Stimulated activated CD4-positive, alpha-beta T cell treated with anti-CD3 and anti-CD28 coated beads, Interleukin-1b, Interleukin-23, amount 100 ng/mL, for 48 hours (primary cell): ENCODE measurements around the gene CD200R1L.

Source experiments
- DNase-seq: peaks from one replicate; pipeline ENCODE4 v3.0.0-alpha.2; 2020

CD200R1L gene

DNA sequence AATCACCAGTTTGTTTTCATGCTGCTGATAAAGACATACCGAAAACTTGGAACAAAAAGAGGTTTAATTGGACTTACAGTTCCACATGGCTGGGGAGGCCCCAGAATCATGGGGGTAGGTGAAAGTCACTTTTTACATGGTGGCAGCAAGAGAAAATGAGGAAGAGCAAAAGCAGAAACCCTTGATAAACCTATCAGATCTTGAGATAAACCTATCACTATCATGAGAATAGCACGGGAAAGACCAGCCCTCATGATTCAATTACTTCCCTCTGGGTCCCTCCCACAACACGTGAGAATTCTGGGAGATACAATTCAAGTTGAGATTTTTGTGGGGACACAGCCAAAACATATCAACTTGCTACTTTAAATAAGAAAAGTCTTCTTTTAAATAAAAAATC lies 28.9 kb downstream of the CD200R1L start:
- DNase-seq = no peak

GRCh38 chr3:112817271-112817670 lies 29.4 kb downstream of the CD200R1L start:
- DNase-seq = no peak

- DNase-seq = no peak
These were observed 30.7 kb downstream of the CD200R1L start for GRCh38 chr3:112815981-112816380.

DNA sequence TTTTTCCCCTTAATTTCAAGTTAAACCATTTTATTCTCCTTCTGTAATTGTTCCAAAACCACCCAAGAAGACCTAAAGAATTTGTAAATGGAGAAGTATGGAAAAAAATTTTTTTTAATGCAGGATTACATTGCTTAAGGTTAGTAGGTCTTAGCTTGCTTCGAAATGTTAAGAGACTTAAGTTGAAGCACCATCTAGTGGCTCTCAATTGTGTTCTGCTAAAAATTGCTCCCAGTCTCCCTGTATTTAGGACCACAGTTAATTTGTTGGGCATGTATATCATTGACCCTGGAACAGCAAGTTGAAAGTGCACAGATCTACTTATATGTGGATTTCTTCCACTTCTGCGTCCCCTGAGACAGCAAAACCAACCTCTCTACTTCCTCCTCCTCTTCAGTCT lies 32.4 kb downstream of the CD200R1L start:
- no peak for DNase-seq

GRCh38 chr3:112813723-112814171 lies 32.9 kb downstream of the CD200R1L start:
- DNase-seq = no peak

DNA sequence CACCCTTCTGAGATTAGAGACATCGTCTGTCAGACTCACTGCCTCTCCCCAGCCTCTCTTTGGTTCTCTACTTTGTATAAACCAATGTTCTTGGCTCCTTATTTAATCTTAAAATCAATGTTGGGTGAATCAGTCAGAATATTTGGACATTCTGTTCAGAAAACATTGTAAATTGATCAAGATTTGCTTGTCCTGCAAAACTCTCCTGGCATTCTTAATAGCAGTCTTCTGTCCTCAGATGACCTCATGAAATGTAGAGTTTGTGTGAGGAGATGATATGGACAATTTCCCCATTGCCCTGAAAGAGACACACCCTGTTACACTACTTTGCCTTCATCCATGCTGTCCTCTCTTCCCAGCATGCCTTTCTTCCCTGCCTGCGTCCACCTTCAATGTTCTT lies 33.6 kb downstream of the CD200R1L start:
- DNase-seq = no peak

DNA sequence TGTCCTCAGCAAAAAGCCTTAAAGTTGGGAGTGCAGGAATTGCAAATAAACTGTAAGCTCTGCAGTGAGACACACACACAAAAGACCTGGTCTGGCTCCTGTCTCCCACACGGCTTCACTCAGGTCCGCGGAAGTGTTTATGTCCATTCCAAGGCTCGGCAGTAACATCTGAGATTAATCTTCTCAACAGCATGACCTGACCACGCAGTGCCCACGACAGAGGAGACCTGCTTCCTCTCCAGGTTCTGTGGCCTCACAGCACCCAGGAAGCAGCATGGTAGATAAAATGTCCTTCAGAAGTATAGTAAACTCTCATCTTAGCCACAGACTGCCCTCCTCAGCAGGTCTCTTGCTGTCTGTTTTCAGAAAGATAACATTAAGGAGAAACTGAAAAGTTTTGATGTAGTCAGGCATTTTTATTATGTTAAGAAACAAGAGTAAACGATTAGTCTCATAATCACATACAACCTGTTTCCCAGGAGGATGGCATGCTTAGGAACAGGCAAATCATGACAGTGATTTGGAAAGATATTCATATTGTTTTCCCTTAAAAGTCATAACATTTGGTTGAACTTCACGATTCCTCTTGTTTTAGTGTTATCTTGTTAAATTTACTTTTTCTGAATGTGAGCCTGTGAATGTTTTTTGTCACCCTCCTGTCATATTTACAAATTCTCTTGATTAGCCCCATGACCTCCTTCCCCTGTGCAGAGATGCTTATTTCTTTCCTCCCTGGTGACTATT lies 34.6 kb downstream of the CD200R1L start:
- DNase-seq = no peak

DNA sequence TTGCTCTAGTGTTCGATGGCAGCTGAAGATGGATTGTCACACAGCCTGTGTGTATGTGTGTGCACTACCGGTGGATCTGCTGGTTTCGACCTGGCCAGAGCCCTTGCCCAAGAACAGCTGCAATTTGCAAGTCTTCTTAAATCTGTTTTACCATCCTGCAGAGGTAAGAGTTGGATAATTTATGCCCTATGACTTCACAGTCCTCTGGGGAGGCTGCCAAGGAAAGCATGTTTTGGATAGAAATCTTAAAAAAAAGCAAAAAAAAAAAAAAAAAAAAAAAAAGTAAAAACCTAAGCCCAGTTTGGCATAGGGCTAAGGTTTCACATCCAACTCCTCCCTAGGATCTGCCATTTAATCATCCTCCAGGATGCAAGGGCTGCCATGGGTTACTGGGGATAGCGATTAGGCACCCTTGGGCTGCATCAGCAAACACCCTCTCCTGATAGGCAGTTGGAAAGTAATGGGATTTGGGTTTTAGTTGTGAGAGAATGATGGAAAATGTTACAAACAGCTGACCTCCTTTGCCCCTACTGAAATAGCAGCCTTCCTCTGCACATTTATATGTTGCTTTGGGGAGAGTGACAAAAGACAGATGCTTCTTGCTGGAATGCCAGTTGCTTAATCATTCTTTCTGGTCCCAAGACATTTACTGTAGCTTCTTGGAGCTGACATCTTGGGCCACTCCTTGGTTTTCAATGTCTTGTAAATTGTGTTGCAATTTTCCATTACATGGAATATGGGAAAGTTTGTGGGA lies 35.4 kb downstream of the CD200R1L start:
- no peak for DNase-seq

- no peak for DNase-seq
These were observed 36.1 kb downstream of the CD200R1L start for GRCh38 chr3:112810561-112810960.

DNA sequence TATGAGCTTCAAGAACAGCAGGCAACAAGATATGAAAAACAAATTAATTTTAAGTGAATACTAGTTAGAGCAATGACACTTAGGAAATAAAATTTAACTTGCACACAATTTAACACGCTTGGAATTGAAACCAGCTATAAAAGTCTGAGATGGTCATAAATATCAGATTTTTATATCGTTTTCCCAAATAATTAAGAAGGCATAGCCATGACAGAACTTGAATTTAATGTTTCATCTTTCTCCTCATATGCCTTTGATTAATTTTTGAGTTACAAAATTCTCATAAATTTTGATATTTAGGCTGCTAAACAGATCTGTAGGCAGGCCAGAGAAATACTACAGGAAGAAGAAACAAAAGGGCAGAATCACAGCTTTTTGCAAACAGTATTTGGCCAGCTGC lies 38.5 kb downstream of the CD200R1L start:
- no peak for DNase-seq

DNA sequence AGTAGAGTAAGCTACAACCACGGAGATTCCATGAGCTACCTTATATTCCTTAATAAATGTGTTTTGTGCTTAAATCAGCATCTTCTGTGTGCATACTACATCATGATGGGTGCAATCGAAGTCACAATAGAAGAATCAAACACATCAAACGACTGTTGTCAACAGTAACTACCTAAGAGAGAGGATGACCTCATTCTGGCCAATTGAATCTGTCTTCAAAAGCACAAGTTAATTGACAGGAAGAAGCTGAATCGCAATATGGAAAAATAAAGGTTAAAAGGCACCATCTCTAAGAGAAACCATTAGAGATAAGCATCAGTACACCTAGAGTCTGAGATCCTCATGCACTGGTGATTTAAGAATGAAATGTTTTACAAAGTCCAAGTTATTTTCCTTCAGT lies 39.0 kb downstream of the CD200R1L start:
- no peak for DNase-seq

GRCh38 chr3:112806903-112807302 lies 39.8 kb downstream of the CD200R1L start:
- no peak for DNase-seq

DNA sequence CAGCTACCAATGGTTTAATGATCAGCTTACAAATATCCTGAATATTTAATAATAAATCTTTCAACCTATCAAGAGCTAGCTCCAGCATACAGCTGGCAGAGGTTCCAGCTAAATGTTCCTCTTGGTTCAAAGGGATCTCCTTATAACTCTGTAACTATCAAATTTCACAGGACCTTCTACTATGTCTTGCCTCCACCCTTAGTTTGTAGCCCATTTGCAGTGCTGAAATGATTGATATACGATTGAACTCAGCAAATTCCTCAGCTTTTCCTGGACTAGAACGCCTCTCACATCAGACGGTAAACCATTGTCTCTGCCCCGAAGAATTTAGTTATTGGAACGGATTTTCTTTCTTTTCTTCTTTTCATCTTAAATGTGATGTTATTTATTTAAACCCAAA lies 41.5 kb downstream of the CD200R1L start:
- no peak for DNase-seq

GRCh38 chr3:112804021-112804420 lies 42.6 kb downstream of the CD200R1L start:
- no peak for DNase-seq

GRCh38 chr3:112803467-112803866 lies 43.2 kb downstream of the CD200R1L start:
- no peak for DNase-seq

DNA sequence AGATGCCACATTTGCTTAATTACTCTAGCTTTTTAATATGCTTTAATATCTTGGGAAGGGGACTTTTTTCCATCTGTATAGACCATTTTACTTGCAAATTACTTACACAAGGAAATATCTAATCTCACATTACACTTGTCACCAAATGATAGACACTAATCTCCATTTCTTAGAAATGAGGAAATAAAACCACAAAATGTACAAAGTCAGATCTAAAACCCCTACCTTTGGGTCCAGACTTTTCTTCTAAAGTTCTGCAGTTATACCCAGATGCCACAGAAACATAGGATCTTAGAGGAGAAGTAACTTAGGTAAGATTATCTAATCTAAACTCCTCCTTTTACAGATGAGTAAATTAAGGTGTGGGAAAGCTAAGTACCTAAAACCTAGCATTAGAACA lies 44.3 kb downstream of the CD200R1L start:
- no peak for DNase-seq

DNA sequence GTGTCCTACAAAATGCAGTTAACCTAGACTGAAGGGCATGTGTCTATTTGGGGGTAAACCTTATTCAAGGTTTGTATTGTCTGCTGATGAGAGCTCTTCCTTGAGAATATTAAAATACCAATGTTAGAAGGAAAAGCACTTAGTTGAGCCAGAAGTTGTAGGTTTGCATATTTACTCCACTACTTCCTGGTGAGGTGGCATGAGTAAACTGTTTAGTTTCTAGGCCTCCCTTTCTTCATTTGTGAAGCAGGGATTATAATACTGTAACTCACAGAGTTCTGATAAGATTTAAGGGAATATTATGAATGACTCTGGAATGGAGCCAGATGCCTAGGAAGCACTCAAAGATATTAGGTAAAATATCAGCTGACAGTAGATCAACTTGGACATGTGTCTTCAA lies 46.7 kb downstream of the CD200R1L start:
- no peak for DNase-seq

GRCh38 chr3:112794622-112795172 lies 52.0 kb downstream of the CD200R1L start:
- DNase-seq = no peak

- DNase-seq = no peak
These were observed 53.2 kb downstream of the CD200R1L start for GRCh38 chr3:112793326-112794081.

DNA sequence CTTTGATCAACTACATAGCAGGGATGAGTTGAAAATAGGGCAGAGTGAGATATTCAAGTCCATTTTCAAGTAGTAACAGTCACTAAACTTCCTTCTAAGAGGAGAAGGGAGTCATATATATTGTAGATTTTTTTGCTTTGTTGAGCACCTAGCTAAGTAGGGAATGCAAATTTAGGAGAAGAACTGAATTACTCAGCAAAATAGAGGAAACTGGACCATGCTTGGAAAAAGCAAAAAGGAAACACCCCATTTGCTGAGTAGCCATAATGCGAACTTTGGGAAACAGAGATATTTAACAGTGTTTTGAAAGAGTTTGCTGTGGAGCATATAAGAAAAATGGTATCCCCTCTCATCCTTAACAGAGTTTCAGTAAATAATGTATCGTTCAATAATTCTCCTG lies 54.9 kb downstream of the CD200R1L start:
- DNase-seq = no peak

DNA sequence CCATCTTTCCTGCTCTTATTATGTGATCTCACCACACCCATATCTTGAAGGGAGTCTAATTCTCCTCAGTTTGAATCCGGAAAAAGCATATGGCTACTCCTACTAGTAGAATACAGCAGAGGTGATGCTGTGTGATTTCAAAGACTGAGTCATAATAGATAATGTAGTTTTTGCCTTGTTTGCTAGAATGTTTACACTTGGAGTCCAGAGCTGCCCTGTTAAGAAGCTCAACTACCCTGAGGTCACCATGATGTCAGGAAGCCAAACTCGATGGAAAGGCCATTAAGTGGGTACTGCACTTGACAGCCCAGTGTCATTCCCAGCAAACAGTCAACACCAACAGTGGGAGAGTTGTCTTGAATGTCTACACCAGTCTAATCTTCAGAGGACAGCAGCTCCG lies 56.9 kb downstream of the CD200R1L start:
- no peak for DNase-seq

DNA sequence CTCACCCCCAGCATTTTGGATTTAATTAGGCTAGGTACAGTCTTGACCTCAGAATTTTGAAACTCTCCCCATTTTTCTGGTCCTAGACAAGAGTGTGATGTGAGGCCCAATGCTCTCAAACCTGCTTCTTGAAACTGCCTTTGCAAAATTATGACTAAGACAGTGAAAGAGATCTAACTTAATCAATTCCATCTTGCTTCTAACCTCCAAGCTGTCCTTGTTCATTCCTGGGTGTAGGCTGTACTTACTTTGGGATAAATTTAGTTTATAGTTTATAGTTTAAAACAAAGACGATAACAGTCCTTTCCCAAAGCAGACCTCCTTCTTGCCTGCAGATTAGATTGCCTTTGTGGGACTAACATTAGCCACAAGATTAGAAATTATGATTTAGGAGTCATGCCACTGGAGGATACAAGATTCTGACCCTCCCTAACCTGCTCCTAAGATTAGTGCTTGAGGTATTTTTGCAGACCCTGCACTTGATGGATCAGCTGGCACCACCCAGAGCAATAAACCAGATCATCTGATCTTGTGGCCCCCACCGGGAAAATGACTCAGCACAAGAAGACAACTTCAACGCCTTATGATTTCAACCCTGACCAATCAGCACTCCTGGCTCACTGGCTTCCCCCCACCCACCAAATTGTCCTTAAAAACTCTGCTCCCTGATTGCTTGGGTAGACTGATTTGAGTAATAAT lies 59.6 kb downstream of the CD200R1L start:
- no peak for DNase-seq
